ENCODE data around the gene OGA. TPM values are rescaled to one million over a fixed set of nuclear protein-coding genes. Genes with fewer than 3 reads are reported as not detected.

The OGA gene
- total and polyA plus RNA-seq, 2 donors (not counting 1 experiment from before 2014, with no cell fraction given) = 128 to 418 TPM

GRCh38 chr10:101774589-101775272 is 43.5 kb downstream of the OGA start:
- peaks cover 4% of the 10 kb centered on the region for H3K79me2 ChIP-seq (ENCODE audit: control insufficient read depth, insufficient read depth, low read length)
- H3K27me3 ChIP-seq (replicated peaks in 1 of 4; ENCODE audit: control extremely low read depth in 1 of 4, control insufficient read depth in 3 of 4, insufficient read depth in 4 of 4, low read length in 3 of 4) = peaks cover 0 to 83% (median 48%) of the 10 kb centered on the region in 4 experiments
- no peak overlapping the region for H2AFZ ChIP-seq (ENCODE audit: insufficient read depth, low read depth, low read length, poor library complexity, severe bottlenecking)
- H3K4me2 ChIP-seq (replicated peaks; ENCODE audit: low read depth, low read length, poor library complexity, severe bottlenecking) = peak overlapping the region; percentile 69
- TF ChIP-seq, protein P1, sequence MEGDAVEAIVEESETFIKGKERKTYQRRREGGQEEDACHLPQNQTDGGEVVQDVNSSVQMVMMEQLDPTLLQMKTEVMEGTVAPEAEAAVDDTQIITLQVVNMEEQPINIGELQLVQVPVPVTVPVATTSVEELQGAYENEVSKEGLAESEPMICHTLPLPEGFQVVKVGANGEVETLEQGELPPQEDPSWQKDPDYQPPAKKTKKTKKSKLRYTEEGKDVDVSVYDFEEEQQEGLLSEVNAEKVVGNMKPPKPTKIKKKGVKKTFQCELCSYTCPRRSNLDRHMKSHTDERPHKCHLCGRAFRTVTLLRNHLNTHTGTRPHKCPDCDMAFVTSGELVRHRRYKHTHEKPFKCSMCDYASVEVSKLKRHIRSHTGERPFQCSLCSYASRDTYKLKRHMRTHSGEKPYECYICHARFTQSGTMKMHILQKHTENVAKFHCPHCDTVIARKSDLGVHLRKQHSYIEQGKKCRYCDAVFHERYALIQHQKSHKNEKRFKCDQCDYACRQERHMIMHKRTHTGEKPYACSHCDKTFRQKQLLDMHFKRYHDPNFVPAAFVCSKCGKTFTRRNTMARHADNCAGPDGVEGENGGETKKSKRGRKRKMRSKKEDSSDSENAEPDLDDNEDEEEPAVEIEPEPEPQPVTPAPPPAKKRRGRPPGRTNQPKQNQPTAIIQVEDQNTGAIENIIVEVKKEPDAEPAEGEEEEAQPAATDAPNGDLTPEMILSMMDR (IDR thresholded peaks at IDR 0.05) = no peak
- no peak for TF ChIP-seq EZH2 (IDR thresholded peaks at IDR 0.05; ENCODE audit: borderline replicate concordance, insufficient read depth, low read depth, low read length, poor library complexity, severe bottlenecking)
- Mint-ChIP-seq H3K9me3 (ENCODE audit: insufficient read depth) (no peaks in the 10 kb centered on the region), H3K4me3 (peak overlapping the region; percentile 77), H3K27ac (no peak overlapping the region), H3K4me1 (peaks cover 44% of the 10 kb centered on the region), H3K27me3 (peaks cover 60% of the 10 kb centered on the region)
- ATAC-seq (ENCODE audit: low read depth) (peak; percentile 7), DNase-seq (peak; percentile 57)
- peaks cover 0 to 21% (median 0%) of the 10 kb centered on the region in 3 donors for H3K9me3 ChIP-seq (ENCODE audit: control extremely low read depth in 1 of 3, control insufficient read depth in 2 of 3, insufficient read depth in 1 of 3, low read length in 2 of 3)
- H3K27ac ChIP-seq (ENCODE audit: low read length in 2 of 2) = no peak overlapping the region
- POLR2A ChIA-PET = interaction anchor here (0.5 kb wide), 1 partner anchor 9 kb away, joined by 3 read pairs; no protein-coding TSS in a partner anchor
- peaks cover 40 to 44% of the 10 kb centered on the region in 2 donors for H3K4me1 ChIP-seq (ENCODE audit: control insufficient read depth in 2 of 2, insufficient read depth in 2 of 2, low read length in 2 of 2)
- H3K4me3 ChIP-seq (ENCODE audit: control extremely low read depth in 1 of 5, extremely low read depth in 1 of 5, insufficient read depth in 1 of 5, low read depth in 2 of 5, low read length in 4 of 5) = peak overlapping the region in 1 of 5 experiments; percentile 38
- intact Hi-C loops (cut with micrococcal nuclease) = no loop called here
- H3K9ac ChIP-seq (ENCODE audit: low read length) = no peak overlapping the region
- peaks cover 22% of the 10 kb centered on the region for H4K20me1 ChIP-seq (ENCODE audit: control insufficient read depth, insufficient read depth, low read length, poor library complexity, severe bottlenecking)
- WGBS (ENCODE audit: insufficient coverage) = 14% methylated on average over 27 of the region's 32 CpGs
- H3K36me3 ChIP-seq (replicated peaks in 1 of 2; ENCODE audit: control extremely low read depth in 1 of 2, control insufficient read depth in 1 of 2, extremely low read depth in 1 of 2, insufficient read depth in 2 of 2, low read length in 1 of 2) = no peaks in the 10 kb centered on the region
- CTCF ChIA-PET = no interaction called here

All from B cell (primary cell).